ENCODE data around the gene GRIA4.

Gene GRIA4

DNA sequence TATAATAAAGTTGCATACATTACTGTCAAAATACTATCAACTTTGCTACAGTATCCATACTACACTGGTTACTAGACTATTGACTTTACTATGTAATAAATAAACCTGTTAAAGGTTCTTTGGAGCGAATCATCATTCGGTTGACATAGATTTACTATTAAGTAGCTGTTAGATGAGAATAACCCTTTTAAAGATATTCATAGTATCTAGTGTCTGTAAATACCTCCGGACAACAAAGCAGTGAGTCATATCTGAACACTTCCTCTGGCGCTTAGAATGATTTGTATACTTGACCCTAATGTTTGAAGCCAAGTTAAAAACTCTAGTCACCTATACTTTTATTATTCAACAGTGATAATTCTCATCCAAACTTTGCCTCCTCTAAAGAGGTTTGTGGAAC, 327.5 kb downstream of the GRIA4 start:
- H3K36me3 Mint-ChIP-seq (ENCODE audit: low read depth) = no peaks in the 10 kb centered on the region
- H3K9me3 Mint-ChIP-seq = no peaks in the 10 kb centered on the region
- H3K4me1 Mint-ChIP-seq = no peaks in the 10 kb centered on the region
- no peak for DNase-seq
- TF ChIP-seq, protein P1, sequence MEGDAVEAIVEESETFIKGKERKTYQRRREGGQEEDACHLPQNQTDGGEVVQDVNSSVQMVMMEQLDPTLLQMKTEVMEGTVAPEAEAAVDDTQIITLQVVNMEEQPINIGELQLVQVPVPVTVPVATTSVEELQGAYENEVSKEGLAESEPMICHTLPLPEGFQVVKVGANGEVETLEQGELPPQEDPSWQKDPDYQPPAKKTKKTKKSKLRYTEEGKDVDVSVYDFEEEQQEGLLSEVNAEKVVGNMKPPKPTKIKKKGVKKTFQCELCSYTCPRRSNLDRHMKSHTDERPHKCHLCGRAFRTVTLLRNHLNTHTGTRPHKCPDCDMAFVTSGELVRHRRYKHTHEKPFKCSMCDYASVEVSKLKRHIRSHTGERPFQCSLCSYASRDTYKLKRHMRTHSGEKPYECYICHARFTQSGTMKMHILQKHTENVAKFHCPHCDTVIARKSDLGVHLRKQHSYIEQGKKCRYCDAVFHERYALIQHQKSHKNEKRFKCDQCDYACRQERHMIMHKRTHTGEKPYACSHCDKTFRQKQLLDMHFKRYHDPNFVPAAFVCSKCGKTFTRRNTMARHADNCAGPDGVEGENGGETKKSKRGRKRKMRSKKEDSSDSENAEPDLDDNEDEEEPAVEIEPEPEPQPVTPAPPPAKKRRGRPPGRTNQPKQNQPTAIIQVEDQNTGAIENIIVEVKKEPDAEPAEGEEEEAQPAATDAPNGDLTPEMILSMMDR (IDR thresholded peaks at IDR 0.05) = no peak
- no peak overlapping the region for H3K4me3 Mint-ChIP-seq
- no peak overlapping the region for H3K27ac Mint-ChIP-seq
- H3K27me3 Mint-ChIP-seq (ENCODE audit: low read depth, poor library complexity) = no peaks in the 10 kb centered on the region

DNA sequence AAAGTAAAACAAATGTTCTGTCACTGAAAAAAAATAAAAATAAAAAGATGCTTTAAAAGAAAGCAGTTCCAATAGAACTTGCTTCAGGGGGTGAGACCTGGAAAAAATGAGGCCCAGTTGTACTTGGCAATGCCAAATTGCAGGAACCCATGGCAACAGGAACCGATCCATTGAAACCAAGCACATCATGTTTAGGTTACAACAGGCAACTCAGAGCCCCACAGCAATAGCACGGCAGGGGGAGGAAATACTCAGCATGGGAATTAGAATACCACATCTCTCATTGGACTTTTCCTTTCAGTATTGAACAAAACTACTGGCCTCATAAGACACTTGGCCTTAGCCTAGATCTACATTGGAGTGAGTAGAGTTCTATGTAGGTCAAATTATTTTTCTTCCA, 327.9 kb downstream of the GRIA4 start:
- Mint-ChIP-seq H3K27me3 (ENCODE audit: low read depth, poor library complexity) (no peaks in the 10 kb centered on the region), H3K4me1 (no peaks in the 10 kb centered on the region), H3K36me3 (ENCODE audit: low read depth) (no peaks in the 10 kb centered on the region), H3K9me3 (no peaks in the 10 kb centered on the region), H3K27ac (no peak overlapping the region), H3K4me3 (no peak overlapping the region)
- no peak for DNase-seq
- TF ChIP-seq, protein P1 (IDR thresholded peaks at IDR 0.05) = no peak

DNA sequence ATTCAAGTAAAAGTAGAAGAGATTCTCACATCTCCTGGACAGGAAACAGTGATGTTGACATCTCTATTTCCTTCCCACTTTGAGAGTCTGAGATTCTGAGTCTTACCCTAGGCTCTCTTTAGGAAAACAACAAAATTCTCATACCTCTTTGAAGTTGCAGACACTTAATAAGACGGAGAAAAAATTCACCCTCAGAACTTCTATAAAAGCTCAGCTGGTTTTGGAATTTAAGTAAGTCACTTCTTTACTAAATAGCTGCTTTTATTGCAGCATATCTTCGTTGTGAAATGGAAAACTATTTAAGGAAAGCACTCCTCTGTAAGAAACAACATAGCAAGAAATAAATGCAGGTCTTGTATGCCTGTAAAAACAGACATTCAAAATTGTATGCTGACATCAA, 333.0 kb downstream of the GRIA4 start:
- no peaks in the 10 kb centered on the region for H3K36me3 Mint-ChIP-seq (ENCODE audit: low read depth)
- H3K27me3 Mint-ChIP-seq (ENCODE audit: low read depth, poor library complexity) = no peaks in the 10 kb centered on the region
- no peaks in the 10 kb centered on the region for H3K9me3 Mint-ChIP-seq
- H3K27ac Mint-ChIP-seq = no peak overlapping the region
- H3K4me1 Mint-ChIP-seq = no peaks in the 10 kb centered on the region
- DNase-seq = no peak
- TF ChIP-seq, protein P1 (IDR thresholded peaks at IDR 0.05) = no peak
- H3K4me3 Mint-ChIP-seq = no peak overlapping the region

DNA sequence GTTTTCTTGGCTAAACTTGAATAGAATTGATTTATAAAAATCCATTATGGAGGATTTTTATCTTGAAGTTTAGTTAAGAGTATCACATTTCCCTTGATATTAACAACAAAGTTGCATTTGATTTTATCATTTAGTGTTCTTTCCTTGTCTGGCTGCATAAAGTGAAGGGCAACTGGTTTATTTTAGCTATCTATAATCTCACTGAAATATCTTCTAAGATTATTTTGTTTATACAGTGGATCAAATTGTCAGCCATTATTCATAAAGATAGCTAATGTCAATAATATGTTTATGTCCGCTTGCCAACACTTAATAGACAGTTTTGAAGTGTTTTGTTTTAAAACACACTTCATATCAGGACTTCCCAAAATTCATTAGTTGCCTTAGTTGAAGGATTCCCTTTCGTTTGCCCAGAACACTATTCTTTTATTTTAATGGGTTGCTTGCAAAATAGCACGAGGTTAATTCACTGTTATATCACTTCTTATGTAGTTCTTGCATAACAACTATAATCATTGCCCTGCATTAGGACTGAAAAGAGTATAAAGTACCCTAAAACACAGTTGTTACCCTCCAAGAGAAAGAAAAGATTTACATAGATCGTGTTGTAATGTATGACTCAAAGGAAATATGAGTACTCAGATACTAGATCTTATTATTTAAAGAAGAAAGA, 339.2 kb downstream of the GRIA4 start:
- Mint-ChIP-seq H3K4me1 (no peaks in the 10 kb centered on the region), H3K27me3 (ENCODE audit: low read depth, poor library complexity) (no peaks in the 10 kb centered on the region), H3K9me3 (no peaks in the 10 kb centered on the region), H3K36me3 (ENCODE audit: low read depth) (no peaks in the 10 kb centered on the region), H3K4me3 (no peak overlapping the region), H3K27ac (no peak overlapping the region)
- TF ChIP-seq, protein P1 (IDR thresholded peaks at IDR 0.05) = no peak
- no peak for DNase-seq

DNA sequence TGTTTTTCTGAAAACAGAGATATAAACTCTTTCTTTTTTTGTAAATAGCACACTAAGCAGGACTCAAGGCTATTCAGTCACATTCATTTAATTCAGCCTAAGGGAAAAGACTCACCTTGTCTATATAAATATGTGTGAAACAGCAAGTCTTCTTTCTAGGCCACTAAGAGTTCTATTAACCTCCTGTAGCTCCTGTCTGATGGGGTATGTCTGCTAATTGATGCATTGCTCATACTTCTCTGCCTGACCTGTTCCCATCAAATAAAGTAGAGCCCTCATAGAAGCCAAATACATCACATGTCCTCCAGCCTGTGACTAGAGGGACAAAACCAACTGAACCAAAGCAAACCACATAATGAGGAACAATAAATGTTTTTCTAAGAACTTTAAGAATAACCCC, 344.0 kb downstream of the GRIA4 start:
- peaks cover 18% of the 10 kb centered on the region for H3K9me3 Mint-ChIP-seq
- H3K4me1 Mint-ChIP-seq = no peaks in the 10 kb centered on the region
- no peak overlapping the region for H3K4me3 Mint-ChIP-seq
- no peak overlapping the region for H3K27ac Mint-ChIP-seq
- no peak for DNase-seq
- H3K27me3 Mint-ChIP-seq (ENCODE audit: low read depth, poor library complexity) = no peaks in the 10 kb centered on the region
- no peaks in the 10 kb centered on the region for H3K36me3 Mint-ChIP-seq (ENCODE audit: low read depth)
- TF ChIP-seq, protein P1 (IDR thresholded peaks at IDR 0.05) = no peak
